Fibroblast of skin of left biceps (primary cell): Measurements from ENCODE around the gene NKG7.
A peak's percentile ranks its signal among the peaks of the same experiment; 100 is the strongest.

Source experiments
- DNase-seq, 2 experiments: peaks; one replicate each; pipeline ENCODE4 v3.0.0-alpha.2; 2013; ENCODE audit warnings: low read depth in 2 of 2

The NKG7 gene

DNA sequence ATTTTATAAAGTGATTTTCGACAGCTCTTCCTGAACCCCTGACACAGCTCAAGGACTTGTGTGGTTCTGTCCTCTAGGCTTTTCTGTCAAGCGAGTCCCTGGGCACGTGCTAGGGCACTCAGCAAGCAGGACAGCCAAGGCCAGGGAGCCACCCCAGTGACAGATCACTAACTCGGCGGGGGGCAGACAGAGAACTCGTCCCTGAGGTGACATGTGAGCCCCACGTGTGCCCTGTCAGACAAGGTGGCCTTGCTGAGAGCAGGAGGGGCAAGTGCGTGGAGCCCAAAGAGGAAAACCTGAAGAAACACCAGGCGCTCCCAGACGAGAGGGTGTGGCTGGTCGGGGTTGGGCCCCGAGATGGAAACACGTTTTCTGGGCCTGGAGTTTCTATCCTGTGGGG lies 11.2 kb downstream of the NKG7 start:
- no peak for DNase-seq

DNA sequence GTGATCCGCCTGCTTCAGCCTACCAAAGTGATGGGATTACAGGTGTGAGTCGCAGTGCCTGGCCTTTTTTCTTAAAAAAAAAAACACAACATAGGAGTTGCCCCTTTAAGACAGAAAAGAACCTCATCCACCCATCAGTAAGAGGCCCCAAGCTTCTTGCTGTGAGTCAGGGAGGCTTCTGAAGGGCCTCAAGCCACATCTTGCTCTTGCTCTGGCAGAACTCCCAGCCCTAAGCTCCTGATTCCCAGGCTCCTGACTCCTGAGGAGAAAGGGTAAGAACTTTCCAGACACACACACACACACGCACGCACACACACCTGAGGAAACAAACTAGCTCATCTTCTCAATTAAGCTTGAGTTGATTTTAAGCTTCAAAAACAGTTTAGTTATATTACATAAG lies 13.2 kb downstream of the NKG7 start:
- DNase-seq: peak; percentile 44 to 51

- DNase-seq: no peak
These were observed 14.5 kb downstream of the NKG7 start for GRCh38 chr19:51357952-51358351.

GRCh38 chr19:51356159-51356801 lies 16.2 kb downstream of the NKG7 start:
- no peak for DNase-seq

GRCh38 chr19:51354742-51355148 lies 17.7 kb downstream of the NKG7 start:
- DNase-seq: no peak

DNA sequence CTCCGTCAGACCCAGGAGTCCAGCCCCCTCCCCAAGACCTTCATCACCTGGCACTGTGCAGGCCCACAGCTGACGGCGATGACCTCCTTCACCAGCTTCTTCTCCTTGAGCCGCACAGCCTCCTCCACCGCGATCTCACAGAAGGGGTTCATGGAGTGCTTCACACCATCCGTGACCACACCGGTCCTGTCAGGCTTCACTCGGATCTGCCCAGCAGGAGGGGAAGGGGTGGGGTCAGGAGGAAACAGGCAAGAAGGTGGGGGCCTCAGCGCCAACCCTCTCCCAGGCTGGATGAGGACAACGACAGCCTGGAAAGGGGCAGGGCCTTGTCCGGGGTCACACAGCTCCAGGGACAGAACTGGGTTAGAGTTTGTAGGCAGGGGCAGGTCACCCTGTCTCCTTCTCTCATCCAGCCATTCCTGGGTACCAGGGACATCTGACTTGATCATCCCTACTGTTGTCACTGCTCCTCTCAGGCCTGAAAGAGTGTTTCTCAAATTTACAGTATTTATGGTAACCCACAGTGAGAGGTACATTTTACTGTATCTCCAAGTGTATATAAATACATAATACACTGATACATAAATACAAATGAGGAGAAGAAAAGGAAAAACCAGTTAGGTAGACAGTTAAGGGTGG lies 18.2 kb downstream of the NKG7 start:
- no peak for DNase-seq

- no peak for DNase-seq
These were observed 19.6 kb downstream of the NKG7 start for GRCh38 chr19:51352783-51353360.

DNA sequence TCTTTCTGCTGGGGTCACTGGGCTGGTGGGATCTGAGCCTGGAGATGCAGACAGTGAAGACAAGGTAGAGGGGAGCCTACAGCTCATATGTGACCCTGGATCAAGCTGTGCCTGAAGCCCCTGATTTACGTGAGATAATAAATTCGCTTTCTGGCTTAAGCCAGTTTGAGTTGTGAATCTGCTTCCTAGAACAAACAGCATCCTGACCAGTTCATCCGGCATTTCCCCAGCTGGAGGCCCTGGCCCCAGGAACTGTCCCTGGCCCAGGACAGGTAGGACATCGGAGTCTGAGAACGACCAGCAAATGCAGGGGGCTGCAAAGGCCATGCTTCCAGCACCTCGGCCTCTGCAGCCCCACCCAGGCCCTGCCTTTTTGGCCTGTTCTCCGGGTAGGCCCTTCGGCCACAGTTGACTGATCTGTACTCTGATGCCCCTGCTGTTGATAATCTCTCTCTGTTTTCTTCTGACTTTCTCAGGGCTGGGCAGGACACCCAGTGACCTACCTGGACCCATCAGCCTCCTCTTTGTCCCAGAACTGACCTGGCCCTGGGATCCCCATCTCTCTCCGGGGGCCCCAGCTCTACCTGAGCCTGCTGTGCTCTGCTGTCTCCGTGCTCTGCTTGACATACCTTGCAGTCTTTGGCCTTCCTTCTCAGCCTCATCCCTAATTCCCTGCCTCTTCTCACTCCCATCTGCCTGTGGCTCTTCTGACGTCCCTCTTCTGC lies 21.0 kb downstream of the NKG7 start:
- DNase-seq: no peak

DNA sequence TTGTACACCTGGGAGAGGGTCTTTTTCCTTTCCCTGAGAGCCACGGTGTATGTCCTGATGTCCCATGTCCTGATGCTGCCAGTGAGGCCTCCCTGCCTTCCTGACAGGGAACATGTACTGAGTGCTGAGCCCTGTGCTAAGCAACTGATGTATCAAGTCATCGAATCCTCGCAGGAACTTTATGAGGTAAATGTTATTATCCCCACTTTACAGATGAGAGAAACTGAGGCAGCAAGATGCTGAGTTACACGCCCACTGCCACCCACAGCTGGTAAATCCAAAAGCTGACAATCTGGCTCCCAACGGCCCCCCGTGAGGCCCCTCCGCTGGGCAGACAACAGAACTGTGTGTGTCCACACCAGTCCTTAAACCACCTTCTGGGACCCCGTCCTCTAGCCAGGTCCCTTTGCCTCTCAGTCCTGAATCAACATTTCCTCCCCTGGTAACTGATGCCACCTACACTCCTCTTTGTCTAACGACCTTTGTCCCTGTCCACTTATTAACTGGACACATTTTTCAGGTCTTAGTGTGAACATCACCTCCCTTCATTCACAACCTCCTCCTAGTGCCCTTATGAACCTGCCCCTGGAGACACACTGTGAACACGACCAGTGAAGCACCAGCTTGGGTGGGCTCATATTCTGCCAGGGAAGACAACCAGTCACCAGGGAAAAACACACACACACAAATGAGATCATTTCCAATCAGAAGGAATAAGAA lies 25.1 kb downstream of the NKG7 start:
- DNase-seq: no peak

GRCh38 chr19:51346742-51347141 lies 25.7 kb downstream of the NKG7 start:
- no peak for DNase-seq

DNA sequence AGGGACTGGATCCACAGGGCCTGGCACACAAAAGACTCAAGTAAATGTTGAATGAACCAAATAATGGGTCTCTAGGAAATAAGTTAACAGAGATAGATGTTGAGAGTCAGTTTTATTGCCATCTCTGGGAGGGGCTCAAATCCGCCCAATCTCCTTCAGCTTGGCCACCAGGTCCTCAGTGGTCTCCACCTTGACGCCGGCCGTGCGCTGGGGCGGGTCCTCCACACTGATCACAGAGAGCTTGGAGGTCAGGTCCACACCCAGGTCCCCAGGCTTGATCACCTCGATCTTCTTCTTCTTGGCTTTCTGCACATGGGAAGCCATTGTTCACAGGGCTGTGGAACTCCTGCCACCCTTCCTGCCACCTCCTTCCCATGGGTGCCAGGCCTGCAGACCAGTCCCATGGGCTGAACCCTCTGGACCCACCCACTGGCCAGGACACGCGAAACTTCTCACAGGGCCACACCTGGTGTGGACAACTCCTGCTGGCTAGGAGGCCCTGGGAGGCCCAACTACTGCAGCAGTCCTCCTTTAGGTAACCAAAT lies 27.3 kb downstream of the NKG7 start:
- DNase-seq: no peak

DNA sequence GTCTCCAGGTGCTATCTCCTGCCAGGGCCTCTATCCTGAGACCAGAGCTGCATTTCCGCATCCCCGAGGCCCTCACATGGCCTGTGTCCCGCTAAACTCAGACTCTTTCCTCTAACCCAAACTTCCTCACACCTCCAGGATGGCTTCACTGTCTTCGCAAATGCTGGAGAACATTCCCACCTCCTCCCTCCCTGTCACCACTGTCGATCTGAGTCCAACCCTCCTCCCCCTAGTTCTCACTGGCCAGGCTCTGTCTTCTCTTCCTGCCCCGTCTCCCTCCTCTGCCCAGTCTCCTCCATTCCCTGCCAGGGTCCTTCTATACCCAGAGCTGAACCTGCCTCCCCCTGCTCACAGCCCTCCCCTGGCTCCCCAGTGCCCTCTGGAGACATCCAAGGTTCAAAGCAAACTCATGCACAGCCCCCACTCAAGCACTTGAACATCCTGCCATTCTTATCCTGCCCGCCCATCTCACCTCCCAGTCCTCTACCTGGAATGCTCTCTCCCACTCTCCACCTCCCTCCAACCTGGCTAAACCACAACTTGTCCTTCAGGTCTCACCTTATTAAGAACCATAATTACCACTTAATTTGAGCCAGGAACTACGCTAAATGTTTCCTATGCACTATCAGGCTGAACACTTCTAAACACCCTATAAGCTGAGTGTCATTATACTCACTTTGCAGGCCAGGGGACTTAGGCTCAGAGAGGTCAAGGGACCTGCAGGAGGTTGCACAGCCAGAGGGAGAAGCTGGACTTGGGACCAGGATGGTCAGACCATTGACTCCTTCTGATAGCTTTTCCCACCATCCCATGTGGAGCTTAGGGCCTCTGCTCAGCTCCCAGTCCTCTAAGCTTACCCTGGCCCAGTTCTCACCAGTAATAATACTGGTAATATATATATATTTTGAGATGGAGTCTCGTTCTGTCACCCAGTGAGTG lies 29.6 kb downstream of the NKG7 start:
- no peak for DNase-seq

DNA sequence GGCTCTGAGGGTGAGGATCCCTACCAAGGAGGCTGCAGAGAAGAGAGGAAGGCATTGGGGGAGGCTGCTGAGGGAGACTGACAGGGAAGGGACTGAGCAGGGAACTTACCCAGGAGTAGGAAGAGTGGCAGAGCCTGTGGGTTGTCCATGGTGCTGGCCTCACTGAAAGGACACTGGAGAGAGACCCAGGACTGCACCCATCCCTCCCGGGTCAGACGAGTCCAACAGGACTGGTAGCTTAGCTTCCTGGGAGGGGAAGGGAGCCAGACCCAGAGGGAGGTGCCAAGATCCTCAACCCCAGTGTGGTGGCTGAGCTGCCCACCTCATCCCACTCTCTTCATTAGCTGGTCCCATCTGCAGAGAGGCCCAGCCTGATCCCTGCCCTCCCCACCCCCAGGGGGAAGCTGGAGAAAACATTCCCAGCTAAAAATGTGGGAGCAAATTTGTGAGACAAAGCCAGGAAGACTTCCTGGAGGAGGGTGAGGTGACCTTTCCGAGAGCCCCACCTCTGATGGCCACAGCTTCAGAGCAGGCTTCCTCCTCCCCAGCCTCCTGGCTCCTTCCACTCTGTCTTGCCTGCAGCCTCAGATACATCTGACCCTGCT lies 30.4 kb downstream of the NKG7 start, which contains the start of gene VSIG10L:
Gene VSIG10L (minus strand): TSS at position 164 of the 605 bp plus-strand sequence. CDS start 15 bp downstream, at position 149.
- DNase-seq: no peak

- no peak for DNase-seq
These were observed 31.4 kb downstream of the NKG7 start for GRCh38 chr19:51341066-51341465.

GRCh38 chr19:51339687-51340656 lies 32.5 kb downstream of the NKG7 start:
- DNase-seq: peak; percentile 86 to 87

- DNase-seq: no peak
These were observed 33.2 kb downstream of the NKG7 start for GRCh38 chr19:51339313-51339686.

- DNase-seq: no peak
These were observed 33.7 kb downstream of the NKG7 start for GRCh38 chr19:51338563-51339312.

GRCh38 chr19:51337861-51338562 lies 34.4 kb downstream of the NKG7 start:
- no peak for DNase-seq
